PC-9 (cell line): ENCODE results near the gene ELFN1.

Source experiments
- EZH2 ChIP-seq: fragments of 200-600 bp; sonication (generic); IDR thresholded peaks from 2 replicates; pipeline ENCODE4 v1.8.0; 2017; ENCODE audit warnings: antibody characterized with exemption, low read depth
- TF ChIP-seq, protein P1 (sequence below): fragments of 200-600 bp; sonication (generic); conservative IDR thresholded peaks from 2 replicates; pipeline ENCODE4 v1.6.1; 2017; ENCODE audit warnings: mixed run types, antibody characterized with exemption, mild to moderate bottlenecking, moderate library complexity

DNA sequence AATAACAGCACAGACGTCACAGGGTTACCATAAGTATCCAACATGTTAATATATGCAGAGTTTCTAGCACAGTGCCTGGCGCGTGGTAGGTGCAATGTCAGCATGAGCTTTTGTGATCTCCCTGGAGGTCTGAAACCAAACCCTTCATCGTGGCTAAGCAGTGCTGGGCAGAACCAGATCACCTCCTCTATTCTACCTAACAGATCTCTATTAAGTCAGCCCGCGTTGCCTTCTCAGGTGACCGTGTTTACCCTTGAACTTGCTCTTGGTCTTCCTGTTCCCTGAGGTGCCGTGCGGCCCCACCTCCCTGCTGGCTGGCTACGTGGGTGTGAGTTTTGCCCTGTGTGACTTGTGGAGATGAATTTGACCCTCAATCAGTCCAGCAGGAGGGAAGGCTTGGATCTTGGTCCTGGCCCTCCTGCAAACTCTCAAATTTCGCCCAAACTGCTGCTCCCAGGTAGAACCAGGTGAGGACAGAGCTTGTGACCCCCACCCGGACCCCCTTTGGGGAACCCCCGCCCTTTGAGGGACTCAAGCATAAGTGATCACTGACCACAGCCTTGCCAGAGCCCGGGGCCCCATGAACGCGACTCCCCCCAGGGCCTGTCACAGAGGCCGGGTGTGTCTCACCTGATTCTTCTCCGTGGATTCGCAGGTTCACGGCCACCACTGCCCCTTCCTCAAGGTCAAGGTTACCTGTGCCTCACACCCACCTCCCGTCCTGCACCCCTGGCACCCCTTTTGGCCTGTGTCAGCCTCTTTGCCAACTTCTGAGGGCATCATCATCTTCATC is 54.2 kb downstream of the ELFN1 start:
- TF ChIP-seq EZH2: no peak
- TF ChIP-seq, protein P1, sequence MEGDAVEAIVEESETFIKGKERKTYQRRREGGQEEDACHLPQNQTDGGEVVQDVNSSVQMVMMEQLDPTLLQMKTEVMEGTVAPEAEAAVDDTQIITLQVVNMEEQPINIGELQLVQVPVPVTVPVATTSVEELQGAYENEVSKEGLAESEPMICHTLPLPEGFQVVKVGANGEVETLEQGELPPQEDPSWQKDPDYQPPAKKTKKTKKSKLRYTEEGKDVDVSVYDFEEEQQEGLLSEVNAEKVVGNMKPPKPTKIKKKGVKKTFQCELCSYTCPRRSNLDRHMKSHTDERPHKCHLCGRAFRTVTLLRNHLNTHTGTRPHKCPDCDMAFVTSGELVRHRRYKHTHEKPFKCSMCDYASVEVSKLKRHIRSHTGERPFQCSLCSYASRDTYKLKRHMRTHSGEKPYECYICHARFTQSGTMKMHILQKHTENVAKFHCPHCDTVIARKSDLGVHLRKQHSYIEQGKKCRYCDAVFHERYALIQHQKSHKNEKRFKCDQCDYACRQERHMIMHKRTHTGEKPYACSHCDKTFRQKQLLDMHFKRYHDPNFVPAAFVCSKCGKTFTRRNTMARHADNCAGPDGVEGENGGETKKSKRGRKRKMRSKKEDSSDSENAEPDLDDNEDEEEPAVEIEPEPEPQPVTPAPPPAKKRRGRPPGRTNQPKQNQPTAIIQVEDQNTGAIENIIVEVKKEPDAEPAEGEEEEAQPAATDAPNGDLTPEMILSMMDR: no peak
